HG02884 (cell line): ENCODE data around the gene SORT1.
"Not testable (repeated sequence)": the region's sequence is repeated elsewhere in the genome, so short reads cannot be mapped to it uniquely, and the experiment has no call there.

Experiments
- ATAC-seq: cut with Tn5 transposase; IDR thresholded peaks from one replicate; pipeline ENCODE4 v1.9.1; 2021; ENCODE audit warnings: mild to moderate bottlenecking, moderate library complexity; ENCODE audit not compliant: unreplicated experiment

Gene SORT1

GRCh38 chr1:109350182-109350581 lies 47.5 kb downstream of the SORT1 start:
- ATAC-seq: no peak

- no peak for ATAC-seq
Observed at GRCh38 chr1:109347511-109347910, 50.2 kb downstream of the SORT1 start.

DNA sequence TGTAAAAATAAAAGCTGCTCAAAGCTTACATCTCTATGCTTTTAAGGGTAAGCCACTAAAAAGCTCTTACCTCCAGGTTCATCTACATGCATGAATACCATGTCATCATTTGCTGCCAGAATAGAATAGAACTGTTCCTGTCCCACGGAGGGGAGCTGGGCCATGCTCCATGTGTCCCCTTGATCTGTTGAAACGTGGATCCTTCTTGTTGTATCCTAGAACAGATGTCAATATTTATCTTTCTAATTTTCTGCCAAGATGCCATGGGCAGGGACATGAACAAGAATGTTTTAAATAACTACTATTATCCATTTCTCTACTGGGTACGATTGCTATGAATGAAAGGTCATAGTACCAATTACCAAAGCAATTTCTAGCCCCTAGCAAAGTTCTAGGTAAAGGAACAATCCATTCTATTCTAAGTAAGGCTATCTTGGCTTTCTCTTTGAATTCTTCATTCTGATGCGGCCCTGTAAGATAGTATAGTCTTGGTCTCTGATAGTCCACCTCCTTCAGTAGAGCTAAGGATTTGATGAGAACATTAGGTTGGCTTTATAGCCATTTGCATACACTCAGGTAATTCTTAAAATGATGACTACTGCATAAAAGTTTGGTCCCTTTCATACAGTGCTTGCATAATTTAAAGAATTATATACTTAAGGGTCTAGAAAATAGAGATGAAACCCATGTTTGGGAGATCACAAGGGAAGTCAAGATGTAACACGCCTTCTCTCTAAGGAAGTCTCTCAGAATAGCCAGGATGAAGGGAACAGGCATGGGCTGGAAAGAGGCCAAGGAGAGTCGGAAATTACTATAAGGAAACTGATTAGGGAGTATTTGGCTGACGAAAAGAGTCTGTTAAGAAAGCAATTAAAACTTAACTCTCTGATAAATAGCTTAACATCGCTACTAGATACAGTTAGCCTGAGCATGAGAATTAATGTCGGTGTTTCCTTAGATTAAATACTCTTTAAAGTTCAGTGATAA lies 55.5 kb downstream of the SORT1 start:
- ATAC-seq: no peak

DNA sequence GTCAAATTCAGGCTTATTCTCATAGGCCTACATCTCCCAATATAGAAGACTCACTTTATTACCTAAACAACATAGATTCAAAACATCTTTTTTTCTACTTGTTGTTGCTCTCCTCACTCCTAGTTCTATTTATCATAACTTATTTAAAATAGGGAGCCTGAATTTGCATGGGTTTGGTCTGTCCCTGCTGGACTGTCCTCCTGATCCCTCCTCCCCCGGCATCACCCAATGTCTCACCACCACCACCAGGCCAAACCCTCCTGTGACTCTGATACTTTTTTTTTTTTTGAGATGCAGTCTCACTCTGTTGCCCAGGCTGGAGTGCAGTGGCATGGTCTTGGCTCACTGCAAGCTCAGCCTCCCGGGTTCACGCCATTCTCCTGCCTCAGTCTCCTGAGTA lies 59.1 kb downstream of the SORT1 start:
- no peak for ATAC-seq

- no peak for ATAC-seq
Observed at GRCh38 chr1:109338091-109338490, 59.6 kb downstream of the SORT1 start.

DNA sequence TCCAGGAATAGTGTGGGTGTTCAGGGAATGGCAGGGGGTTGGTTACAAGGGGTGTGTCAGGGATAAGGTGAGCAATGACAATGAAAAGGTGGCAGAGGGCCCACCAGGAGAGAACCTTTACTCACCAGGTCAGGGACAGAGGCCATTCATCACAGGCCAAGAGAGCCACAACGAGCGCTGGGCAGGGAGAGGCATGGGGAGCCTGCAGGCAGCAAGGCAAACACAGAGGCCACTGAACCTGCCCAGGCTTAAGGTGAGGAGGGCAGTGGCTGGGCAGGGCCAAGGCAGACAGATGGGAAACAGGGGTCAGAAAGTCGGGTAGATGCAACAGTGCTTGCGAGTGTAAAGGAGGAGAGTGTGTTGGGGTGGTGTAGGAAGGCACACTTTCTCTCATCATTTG lies 62.6 kb downstream of the SORT1 start:
- ATAC-seq: no peak

DNA sequence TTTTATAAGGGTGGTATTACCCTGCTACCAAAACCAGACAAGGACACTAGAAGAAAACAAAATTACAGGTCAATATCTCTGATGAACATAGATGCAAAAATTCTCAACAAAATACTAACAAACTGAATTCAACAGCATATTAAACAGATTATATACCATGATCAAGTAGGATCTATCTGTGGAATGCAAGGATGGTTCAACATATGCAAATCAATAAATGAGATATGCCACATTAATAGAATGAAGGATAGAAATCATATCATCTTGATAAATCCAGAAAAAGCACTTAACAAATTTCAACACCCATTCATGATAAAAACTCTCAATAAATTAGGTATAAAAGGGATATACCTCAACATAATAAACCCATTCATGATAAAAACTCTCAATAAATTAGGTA lies 66.6 kb downstream of the SORT1 start:
- no peak for ATAC-seq

DNA sequence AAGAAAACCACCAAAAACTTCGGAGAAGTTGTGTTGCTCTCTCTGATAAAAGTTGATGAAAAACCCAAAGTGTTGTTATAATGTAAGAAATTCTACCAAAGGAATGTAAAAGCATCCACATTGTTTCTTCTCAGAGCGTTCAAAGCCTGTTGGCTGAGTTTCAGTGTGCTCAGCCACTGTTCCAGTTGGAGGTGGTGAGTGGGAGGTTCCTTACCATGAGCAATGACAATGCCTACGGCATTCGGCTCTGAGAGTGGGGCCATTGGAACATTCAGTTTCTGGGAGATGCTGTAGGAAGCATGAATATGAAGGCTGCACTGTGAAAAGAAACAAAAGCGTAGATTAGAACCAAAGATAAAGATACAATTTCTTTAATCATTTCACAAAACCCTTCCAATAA lies 70.4 kb downstream of the SORT1 start:
- no peak for ATAC-seq

DNA sequence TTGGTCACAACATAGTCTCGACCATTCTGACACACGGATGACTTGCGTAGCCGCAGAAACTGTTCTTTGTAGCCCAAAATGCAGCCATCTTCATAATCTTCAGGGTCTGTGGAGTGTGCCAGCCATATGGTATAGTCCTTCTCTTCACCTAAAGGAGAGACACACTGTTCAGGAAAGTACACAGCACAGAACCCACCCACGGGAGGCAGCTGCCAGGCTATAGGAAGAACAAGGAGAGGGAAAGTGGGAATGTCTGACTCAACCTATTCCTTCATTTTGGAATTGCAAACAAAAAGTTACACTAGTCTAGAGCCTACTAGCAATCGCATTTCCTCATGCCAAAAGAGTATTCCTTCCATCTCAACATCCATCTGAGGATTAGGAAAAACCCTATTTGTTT lies 74.7 kb downstream of the SORT1 start:
- no peak for ATAC-seq

DNA sequence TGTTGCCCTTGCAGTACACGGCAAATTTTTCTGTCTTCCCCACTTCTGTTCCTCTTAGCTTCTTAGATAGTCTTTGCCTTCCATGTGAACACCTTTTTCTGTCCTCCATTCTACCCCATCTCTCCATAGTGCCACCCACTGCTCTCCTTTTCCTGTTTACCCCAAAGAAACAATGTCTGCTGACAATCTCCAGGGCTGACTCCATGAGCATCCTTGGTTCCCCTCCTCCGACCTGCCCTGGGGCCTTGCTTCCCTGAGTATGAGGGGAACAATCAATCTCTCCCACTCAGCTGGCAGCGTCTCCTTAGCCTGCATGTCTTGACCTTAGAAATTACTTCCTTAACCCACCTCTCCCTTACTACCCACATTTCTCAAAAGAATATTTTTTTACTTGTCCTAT lies 78.6 kb downstream of the SORT1 start:
- ATAC-seq: no peak

DNA sequence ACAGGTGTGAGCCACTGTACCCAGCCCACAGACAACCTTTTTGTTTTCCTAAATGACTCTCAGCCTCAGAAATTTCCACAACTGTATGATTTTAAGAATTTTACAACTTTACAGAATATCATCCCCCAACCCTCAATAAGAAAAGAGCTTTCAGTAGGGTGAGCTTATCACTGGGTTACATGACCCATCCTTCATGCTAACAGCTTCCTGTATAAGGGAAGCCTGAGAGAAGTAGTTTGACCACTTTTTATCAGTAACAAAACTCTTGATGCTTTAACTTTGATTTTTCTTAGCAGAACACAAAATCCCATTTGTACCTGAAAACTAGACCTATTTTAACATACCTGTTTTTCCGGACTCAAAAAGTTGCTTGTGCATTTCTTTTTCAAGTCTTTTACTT lies 81.2 kb downstream of the SORT1 start:
- ATAC-seq: no peak

DNA sequence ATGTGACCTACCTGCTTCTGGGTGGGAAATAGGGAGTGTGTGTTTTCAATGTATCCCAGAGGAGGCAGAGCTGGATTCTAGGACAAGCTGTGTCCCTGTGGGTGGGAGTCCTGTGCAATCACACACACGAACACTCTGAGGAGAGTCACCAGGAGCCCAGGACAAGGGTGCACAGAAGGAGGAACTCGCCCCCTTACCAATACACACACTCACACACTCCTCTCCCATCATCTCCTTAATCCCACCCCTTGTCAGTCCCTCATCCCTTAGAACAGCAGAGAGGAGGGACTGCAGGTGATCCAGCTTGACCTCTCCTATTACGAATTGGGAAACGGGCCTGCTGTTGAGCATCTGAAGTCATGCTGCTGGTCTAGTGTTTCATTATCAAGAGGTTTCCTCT lies 82.4 kb downstream of the SORT1 start:
- no peak for ATAC-seq

GRCh38 chr1:109314795-109315194 lies 82.9 kb downstream of the SORT1 start:
- ATAC-seq: no peak

DNA sequence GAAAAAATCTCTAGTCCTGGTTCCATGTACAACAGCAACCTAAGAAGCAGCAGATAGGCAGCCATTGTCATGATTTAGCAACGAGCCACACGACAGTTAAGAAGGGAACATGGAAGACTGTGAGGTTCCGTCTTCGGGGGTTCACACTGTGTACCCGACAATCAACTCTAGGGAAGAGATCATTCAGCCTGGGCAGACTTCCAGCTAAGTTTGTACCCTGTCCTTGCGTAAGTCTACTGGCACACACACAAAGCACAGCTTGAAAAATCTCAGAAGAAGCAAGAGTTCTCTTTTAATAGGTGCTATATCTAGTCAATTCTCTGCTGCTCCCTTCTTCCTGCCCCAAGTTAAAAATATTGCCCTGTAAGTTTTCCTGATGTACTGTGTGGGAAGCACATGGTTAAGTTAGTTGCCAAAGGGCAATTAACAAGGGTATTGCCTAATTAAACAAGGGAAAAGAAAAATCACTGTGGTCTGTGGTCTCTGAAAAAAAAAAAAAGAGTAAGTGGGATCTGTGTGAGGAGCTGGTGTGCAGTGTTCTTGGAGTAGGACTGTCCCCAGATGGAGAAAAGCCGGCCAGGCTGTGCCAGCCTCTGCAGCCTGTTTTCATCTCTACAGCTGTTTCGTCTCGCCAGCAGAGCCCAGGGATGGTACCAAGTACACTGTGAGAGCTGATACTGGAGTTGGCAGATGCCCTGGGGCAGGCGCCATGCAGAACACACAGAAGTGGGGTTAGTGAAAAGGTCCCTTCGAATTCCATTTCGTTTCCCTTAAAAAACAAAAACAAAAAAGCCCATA lies 84.5 kb downstream of the SORT1 start:
- ATAC-seq: no peak

- no peak for ATAC-seq
Observed at GRCh38 chr1:109312246-109312645, 85.5 kb downstream of the SORT1 start.

DNA sequence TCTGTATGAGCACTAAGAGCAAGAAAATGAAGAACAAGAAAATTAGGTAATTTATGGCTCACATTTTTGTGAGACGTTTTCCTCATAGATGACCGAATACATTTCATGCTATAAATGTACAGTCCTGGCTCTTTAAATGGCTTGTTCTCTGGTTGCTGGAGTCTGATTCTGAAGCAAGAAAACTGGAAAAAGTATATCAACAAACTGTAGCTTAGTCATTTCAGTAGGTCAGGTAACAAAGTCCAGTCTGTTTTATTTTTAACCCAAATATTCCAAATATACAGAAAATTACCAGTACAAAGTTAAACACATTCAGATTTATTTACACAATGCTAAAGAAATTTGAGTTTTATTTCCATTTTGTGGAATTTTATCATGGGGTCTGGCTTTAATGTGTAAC lies 88.4 kb downstream of the SORT1 start:
- ATAC-seq: no peak

- ATAC-seq: no peak
Observed at GRCh38 chr1:109307274-109308021, 90.3 kb downstream of the SORT1 start.

GRCh38 chr1:109306832-109307273 lies 90.9 kb downstream of the SORT1 start, which contains the start of gene MYBPHL:
MYBPHL (minus strand) TSS chr1:109307011; CDS start chr1:109306991, 20 bp downstream.
- no peak for ATAC-seq

- not testable (repeated sequence) for ATAC-seq
Observed at GRCh38 chr1:109305991-109306390, 91.7 kb downstream of the SORT1 start.

GRCh38 chr1:109304226-109304920 lies 93.3 kb downstream of the SORT1 start:
- no peak for ATAC-seq
